HG02763 (cell line): ENCODE data around the gene ZNF593OS.

Experiments used
- ATAC-seq: cut with Tn5 transposase; IDR thresholded peaks from one replicate; pipeline ENCODE4 v1.9.1; 2021; ENCODE audit warnings: mild to moderate bottlenecking, moderate library complexity; ENCODE audit not compliant: unreplicated experiment

The ZNF593OS gene

GRCh38 chr1:26171084-26172072 lies at the start of gene ZNF593OS:
ZNF593OS (minus strand) TSS chr1:26171832; CDS start chr1:26171661, 171 bp downstream.
- no peak for ATAC-seq

- no peak for ATAC-seq
Measured at GRCh38 chr1:26221094-26221493, 49.5 kb upstream of the ZNF593OS start.

- no peak for ATAC-seq
Measured at GRCh38 chr1:26220199-26220912, 48.7 kb upstream of the ZNF593OS start.

GRCh38 chr1:26218906-26219494 lies 47.4 kb upstream of the ZNF593OS start:
- ATAC-seq: no peak

GRCh38 chr1:26215246-26215645 lies 43.6 kb upstream of the ZNF593OS start:
- no peak for ATAC-seq

GRCh38 chr1:26213335-26213905 lies 41.8 kb upstream of the ZNF593OS start:
- ATAC-seq: no peak

- no peak for ATAC-seq
Measured at GRCh38 chr1:26212726-26213125, 41.1 kb upstream of the ZNF593OS start.

- ATAC-seq: no peak
Measured at GRCh38 chr1:26210147-26210870, 38.7 kb upstream of the ZNF593OS start.

GRCh38 chr1:26203642-26204318 lies 32.1 kb upstream of the ZNF593OS start:
- no peak for ATAC-seq

GRCh38 chr1:26200413-26200812 lies 28.8 kb upstream of the ZNF593OS start:
- ATAC-seq: no peak

GRCh38 chr1:26197813-26198212 lies 26.2 kb upstream of the ZNF593OS start:
- ATAC-seq: no peak

- ATAC-seq: no peak
Measured at GRCh38 chr1:26197301-26197700, 25.7 kb upstream of the ZNF593OS start.

- no peak for ATAC-seq
Measured at GRCh38 chr1:26195805-26196204, 24.2 kb upstream of the ZNF593OS start.

- ATAC-seq: no peak
Measured at GRCh38 chr1:26191739-26192138, 20.1 kb upstream of the ZNF593OS start.

- ATAC-seq: no peak
Measured at GRCh38 chr1:26190373-26190987, 18.8 kb upstream of the ZNF593OS start, which contains the start of gene CATSPER4. CATSPER4 (plus strand) TSS chr1:26190602; CDS start chr1:26190628, 26 bp downstream.

- ATAC-seq: no peak
Measured at GRCh38 chr1:26189751-26190275, 18.2 kb upstream of the ZNF593OS start.

- ATAC-seq: no peak
Measured at GRCh38 chr1:26189331-26189730, 17.7 kb upstream of the ZNF593OS start.

- ATAC-seq: no peak
Measured at GRCh38 chr1:26188477-26188876, 16.8 kb upstream of the ZNF593OS start.

GRCh38 chr1:26187882-26188281 lies 16.2 kb upstream of the ZNF593OS start:
- no peak for ATAC-seq
